Heart left ventricle (tissue), 16 donors: ENCODE data around the gene SLC7A9. TPM values are rescaled to one million over a fixed set of nuclear protein-coding genes. Genes with fewer than 3 reads are reported as not detected.

Source experiments
- ATAC-seq, 4 donors: fragments of 200-7000 bp; cut with Tn5 transposase; one replicate each; pipeline ENCODE4 v1.9.1; 2020 to 2022; ENCODE audit warnings: moderate library complexity in 4 of 4, mild to moderate bottlenecking in 3 of 4, moderate number of reproducible peaks in 1 of 4
- DNase-seq, 5 donors: peaks; one replicate each; pipeline ENCODE4 v3.0.0-alpha.2; 2020
- H3K27ac ChIP-seq, 12 donors: fragments of 200-600 bp; sonication (generic) in 4 of 12; one replicate each; pipeline versions ENCODE4 v1.5.0 to v1.8.0; 2016 to 2022; ENCODE audit warnings: mild to moderate bottlenecking in 2 of 12
- H3K27me3 ChIP-seq, 9 donors: fragments of 200-600 bp; sonication (generic) in 2 of 9; one replicate each; pipeline versions ENCODE4 v1.5.1 to v1.8.0; 2016 to 2022; ENCODE audit warnings: mild to moderate bottlenecking in 3 of 9
- H3K36me3 ChIP-seq, 9 donors: fragments of 200-600 bp; sonication (generic) in 2 of 9; one replicate each; pipeline versions ENCODE4 v1.5.0 to v1.8.0; 2018 to 2022; ENCODE audit warnings: mild to moderate bottlenecking in 2 of 9
- H3K4me1 ChIP-seq, 12 donors: fragments of 200-600 bp; sonication (generic) in 4 of 12; one replicate each; pipeline versions ENCODE4 v1.5.0 to v1.8.0; 2016 to 2022; ENCODE audit warnings: mild to moderate bottlenecking in 3 of 12
- H3K4me3 ChIP-seq, 12 donors: fragments of 200-600 bp; sonication (generic) in 4 of 12; one replicate each; pipeline versions ENCODE4 v1.5.0 to v1.8.0; 2017 to 2022; ENCODE audit warnings: mild to moderate bottlenecking in 9 of 12, moderate library complexity in 4 of 12
- H3K9me3 ChIP-seq, 12 donors: fragments of 200-600 bp; sonication (generic) in 4 of 12; one replicate each; pipeline versions ENCODE4 v1.5.0 to v1.8.0; 2016 to 2022; ENCODE audit warnings: mild to moderate bottlenecking in 1 of 12
- CTCF ChIP-seq, 12 donors: fragments of 200-600 bp; sonication (generic) in 4 of 12; IDR thresholded peaks; one replicate each; pipeline versions ENCODE4 v1.5.0 to v1.8.0; 2018 to 2022; ENCODE audit warnings: antibody characterized with exemption in 12 of 12, mild to moderate bottlenecking in 5 of 12
- POLR2A ChIP-seq, 2 donors: fragments of 450-650 bp; IDR thresholded peaks; one replicate each; pipeline ENCODE4 v1.6.1; 2017; ENCODE audit warnings: antibody characterized with exemption in 2 of 2, mild to moderate bottlenecking in 2 of 2, moderate library complexity in 2 of 2
- WGBS, 4 donors: extraction: QIAGEN DNeasy Blood & Tissue Kit in 2 of 4; methylation state at CpG; one replicate each; pipeline versions ENCODE4 v1.1.5 to v1.1.7; 2013 to 2018; 5-methylcytosine and 5-hydroxymethylcytosine counted together
- intact Hi-C, 10 donors: fragments of 100-400 bp; cut with DNase I; formaldehyde crosslinking; loops; one replicate each; pipeline versions ENCODE4 v1.11.1 to v1.14.2; 2022
- polyA plus RNA-seq, 2 donors: library from polyadenylated mRNA; stranded (reverse); fragments of 200-250 nt; gene quantifications; one replicate each; pipeline ENCODE4 v1.2.3, GENCODE V29; 2013
- total RNA-seq, 9 donors: library from RNA; depleted of rRNA in 2 of 9; stranded (reverse); fragments of >200 nt in 2 of 9; fragmentation: NEBNext Ultra II Directional in 3 of 9; extraction: Animal tissue kit (Norgen Biotek cat#: 25700) in 3 of 9; gene quantifications; one replicate each; pipeline versions ENCODE4 v1.1.0 to v1.2.4, GENCODE V29; 2016 to 2023
- donor health status: ischemic (EF 13 %, LVEDD 7.1; RV severe dilation, severe dysfunction).
- donor health status: healthy with polysubstance abuse.
- donor health status: DM: no; HTN: yes; CAD: no.
- donor health status: DM: no; HTN: no; CAD: no.
- donor health status: ischemic (EF 25% LVEDD 6.9; RV normal size, moderate dysfunction).
- donor health status: ischemic (EF 25% LVEDD 5.7; RV mildly dilated, moderate dysfunction).
- donor health status: healthy.
- donor health status: DM: yes; HTN: yes; CAD: no.
- donor health status: ischemic (EF 35%, LVEDD 5.7; RV mildly dilated, moderate dysfunction).
- donor health status: nonischemic (EF 11% LVEDD 7.7; RV severe dilation, severe dysfunction).
- donor health status: DM: yes; HTN: yes; CAD: no.
- donor health status: PGD.
- donor health status: ischemic (EF 29% LVEDD 5.4; RV normal size, mild dysfunction).
- donor health status: nonischemic (EF 23%, LVEDD 6.1; RV moderate dilation, normal function).

SLC7A9 gene
- total and polyA plus RNA-seq, 11 donors: 0.07 TPM; not detected in 10

- no peak for ATAC-seq
- H3K4me3 ChIP-seq: no peak overlapping the region
- no peak overlapping the region for H3K27ac ChIP-seq
- no peaks in the 10 kb centered on the region for H3K4me1 ChIP-seq
- no peaks in the 10 kb centered on the region for H3K27me3 ChIP-seq
- peaks cover 0 to 70% (median 34%) of the 10 kb centered on the region in 9 donors for H3K36me3 ChIP-seq
- DNase-seq: no peak
- H3K9me3 ChIP-seq: peaks cover 0 to 20% (median 6%) of the 10 kb centered on the region in 12 donors
- TF ChIP-seq POLR2A (IDR thresholded peaks at IDR 0.05) (no peak), CTCF (IDR thresholded peaks at IDR 0.05) (no peak)
- intact Hi-C loops: no loop called here
Measured at GRCh38 chr19:32909257-32909656, 39.7 kb upstream of the SLC7A9 start.

- ATAC-seq (no peak), DNase-seq (no peak)
- H3K27ac ChIP-seq: no peak overlapping the region
- peaks cover 0 to 20% (median 6%) of the 10 kb centered on the region in 12 donors for H3K9me3 ChIP-seq
- TF ChIP-seq CTCF (IDR thresholded peaks at IDR 0.05) (no peak), POLR2A (IDR thresholded peaks at IDR 0.05) (no peak)
- WGBS, 4 donors: 91 to 95% (median 94%) methylated on average over 7 of the region's 7 CpGs
- no peaks in the 10 kb centered on the region for H3K27me3 ChIP-seq
- peaks cover 0 to 65% (median 29%) of the 10 kb centered on the region in 9 donors for H3K36me3 ChIP-seq
- H3K4me1 ChIP-seq: no peaks in the 10 kb centered on the region
- no peak overlapping the region for H3K4me3 ChIP-seq
- intact Hi-C loops: no loop called here
Measured at GRCh38 chr19:32908641-32909190, 39.1 kb upstream of the SLC7A9 start.

- Histone ChIP-seq H3K9me3 (peaks cover 0 to 22% (median 6%) of the 10 kb centered on the region in 12 donors), H3K4me1 (no peaks in the 10 kb centered on the region), H3K36me3 (peaks cover 0 to 78% (median 38%) of the 10 kb centered on the region in 9 donors), H3K27me3 (no peaks in the 10 kb centered on the region), H3K27ac (no peak overlapping the region), H3K4me3 (no peak overlapping the region)
- intact Hi-C loops: no loop called here
- ATAC-seq (no peak), DNase-seq (no peak)
- TF ChIP-seq CTCF (IDR thresholded peaks at IDR 0.05) (no peak), POLR2A (IDR thresholded peaks at IDR 0.05) (no peak)
- 81 to 90% (median 84%) methylated on average over 7 of the region's 7 CpGs for WGBS, 4 donors
Measured at GRCh38 chr19:32902448-32902847, 32.9 kb upstream of the SLC7A9 start.

GRCh38 chr19:32901504-32902161 is 32.1 kb upstream of the SLC7A9 start:
- H3K4me1 ChIP-seq: no peaks in the 10 kb centered on the region
- 82 to 95% (median 87%) methylated on average over 5 of the region's 5 CpGs for WGBS, 4 donors
- no peaks in the 10 kb centered on the region for H3K27me3 ChIP-seq
- H3K36me3 ChIP-seq: peaks cover 0 to 79% (median 33%) of the 10 kb centered on the region in 9 donors
- ATAC-seq: no peak
- no peak overlapping the region for H3K27ac ChIP-seq
- TF ChIP-seq POLR2A (IDR thresholded peaks at IDR 0.05) (no peak), CTCF (IDR thresholded peaks at IDR 0.05) (no peak)
- H3K4me3 ChIP-seq: no peak overlapping the region
- intact Hi-C loops: no loop called here
- DNase-seq: no peak
- H3K9me3 ChIP-seq: peaks cover 0 to 23% (median 6%) of the 10 kb centered on the region in 12 donors
